Measurements from ENCODE around the gene EML3.
"Not testable (repeated sequence)": the region's sequence is repeated elsewhere in the genome, so short reads cannot be mapped to it uniquely, and the experiment has no call there.

EML3 gene

DNA sequence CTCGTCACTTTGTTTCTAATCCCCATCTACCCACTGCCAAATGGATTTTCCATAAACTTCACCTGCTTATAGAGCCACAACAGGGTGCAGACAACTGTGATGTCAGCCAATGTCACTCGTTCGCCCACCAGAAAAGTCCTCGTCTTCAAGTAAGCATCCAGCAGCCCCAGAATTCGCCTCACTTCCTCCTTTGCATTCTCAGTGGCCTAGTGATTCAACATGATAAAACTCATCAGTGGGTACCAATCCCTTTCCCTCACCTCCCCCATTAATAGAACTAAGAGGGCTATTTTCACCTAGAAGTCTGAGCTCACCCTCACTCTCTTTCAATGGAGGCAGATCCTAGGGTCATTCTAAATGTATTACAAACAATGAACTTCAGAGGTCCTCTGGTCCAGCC lies 41.7 kb downstream of the EML3 start:
- DNase-seq, result not testable (repeated sequence)

DNA sequence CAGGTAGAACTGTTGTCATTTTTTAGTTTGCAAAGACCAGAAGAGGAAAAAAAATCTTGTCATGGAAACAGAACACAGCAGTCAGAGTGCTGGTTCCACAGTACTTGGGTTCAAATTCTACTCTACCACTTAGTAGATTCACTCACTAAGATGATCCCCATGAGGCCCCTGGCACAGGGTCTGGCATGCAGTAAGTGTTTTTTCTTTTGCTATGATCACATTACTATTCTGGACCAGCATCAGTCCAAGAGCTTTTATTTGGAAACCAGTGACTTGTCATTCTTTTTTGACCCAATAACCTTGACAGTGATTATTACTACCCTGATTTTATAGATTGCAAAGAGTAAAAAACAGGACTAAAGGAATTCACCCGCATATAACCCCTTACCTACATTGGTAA lies 43.0 kb downstream of the EML3 start:
- no peak for DNase-seq

DNA sequence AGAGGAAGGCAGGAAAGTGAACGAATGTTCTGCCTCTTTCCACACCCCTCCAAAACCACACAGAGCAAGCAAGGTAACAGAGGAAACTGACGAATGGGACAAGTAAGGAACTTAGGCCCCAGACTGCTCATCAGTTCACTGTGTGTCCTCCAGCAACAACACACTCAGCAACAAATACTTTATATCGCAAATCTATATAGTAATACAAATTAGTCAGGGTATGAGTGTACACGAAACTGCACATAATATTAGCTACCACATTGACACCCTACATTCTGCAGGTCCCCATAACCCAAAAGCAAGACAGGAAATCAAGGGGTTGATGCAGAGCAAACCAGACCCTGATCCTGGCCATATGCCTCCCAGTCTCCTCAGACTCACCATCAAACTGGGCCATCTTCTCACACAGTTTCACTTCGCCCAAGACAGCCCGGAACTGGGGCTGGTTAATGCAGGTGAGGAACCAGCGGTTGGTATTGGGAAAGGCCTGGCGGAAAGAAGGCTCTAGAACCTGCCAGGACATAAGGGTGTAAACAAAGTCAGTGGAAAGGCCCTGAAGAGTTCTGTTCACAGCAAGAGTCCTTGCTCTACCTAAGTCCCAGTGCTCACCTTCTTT lies 45.4 kb downstream of the EML3 start:
- DNase-seq, result no peak

DNA sequence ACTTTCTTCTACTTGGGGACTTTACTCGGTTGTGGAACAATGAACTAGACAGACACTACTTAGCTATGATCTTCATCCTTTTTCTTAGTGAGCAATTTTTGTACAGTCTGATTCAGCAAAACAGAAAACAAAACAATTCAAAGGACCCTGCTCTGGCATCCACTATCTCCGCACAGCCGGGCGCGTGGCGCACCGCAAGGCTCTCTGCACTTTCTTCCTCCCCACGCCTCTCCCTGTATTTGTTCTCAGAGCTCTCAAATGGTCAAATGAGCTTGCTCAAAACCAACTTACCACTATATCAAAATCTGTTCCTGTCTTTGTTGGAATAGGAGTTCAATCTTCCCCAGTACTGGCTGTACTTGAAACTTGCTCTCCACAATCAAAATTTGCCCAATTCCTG lies 46.3 kb downstream of the EML3 start:
- DNase-seq, result no peak

DNA sequence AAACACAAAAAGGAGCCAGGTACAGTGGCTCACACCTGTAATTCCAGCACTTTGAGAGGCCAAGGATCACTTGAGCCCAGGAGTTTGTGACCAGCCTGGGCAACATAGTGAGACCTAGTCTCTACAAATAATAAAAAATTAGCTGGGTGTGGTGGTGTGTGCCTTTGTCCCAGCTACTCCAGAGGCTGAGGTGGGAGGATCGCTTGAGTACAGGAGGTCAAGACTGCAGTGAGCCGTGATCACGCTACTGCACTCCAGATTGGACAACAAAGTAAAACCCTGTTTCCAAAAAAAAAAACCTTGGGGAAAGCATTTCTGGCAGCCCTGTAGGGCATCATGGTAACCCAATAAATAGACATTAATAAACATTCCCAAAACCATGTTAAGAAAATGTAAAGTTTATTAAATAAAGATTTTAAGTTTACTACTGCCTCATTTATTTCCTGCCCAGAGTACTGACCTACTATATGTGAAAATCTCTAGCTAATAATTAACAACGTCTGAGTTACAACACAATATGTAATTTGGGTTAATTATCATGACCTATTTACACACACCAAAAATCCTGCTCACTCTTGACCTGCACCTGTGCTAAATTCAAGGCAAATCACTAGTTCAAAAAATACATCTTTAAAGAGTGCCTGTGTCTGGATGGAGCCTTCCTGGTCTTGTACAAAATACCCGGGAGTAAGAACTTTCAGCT lies 47.3 kb downstream of the EML3 start:
- DNase-seq, result no peak

DNA sequence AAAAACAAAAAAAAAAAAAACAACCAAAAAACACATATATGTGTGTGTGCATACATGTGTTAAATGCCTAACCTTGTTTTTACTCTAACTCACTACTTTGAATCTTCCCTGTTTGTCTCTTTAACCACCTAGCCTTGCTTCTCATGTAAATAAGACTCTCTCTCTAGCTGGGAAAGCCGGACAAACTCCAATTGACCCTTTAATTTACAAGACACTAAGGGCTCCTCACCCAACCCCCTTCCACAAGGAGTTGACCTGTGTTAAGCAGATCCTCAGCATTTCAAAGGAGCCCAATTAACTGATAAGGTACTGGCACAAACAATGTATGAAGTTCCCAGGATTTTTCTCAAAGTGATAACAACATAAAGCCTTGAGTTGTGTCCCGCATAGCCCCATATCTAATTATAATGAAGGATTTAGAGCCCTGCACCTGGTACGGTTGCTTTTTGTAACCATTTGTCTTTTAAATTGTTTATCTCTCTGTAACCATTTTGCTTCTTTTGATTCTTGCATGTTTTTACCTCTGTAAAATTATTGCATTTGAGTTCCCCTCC lies 50.8 kb downstream of the EML3 start:
- DNase-seq, result not testable (repeated sequence)

DNA sequence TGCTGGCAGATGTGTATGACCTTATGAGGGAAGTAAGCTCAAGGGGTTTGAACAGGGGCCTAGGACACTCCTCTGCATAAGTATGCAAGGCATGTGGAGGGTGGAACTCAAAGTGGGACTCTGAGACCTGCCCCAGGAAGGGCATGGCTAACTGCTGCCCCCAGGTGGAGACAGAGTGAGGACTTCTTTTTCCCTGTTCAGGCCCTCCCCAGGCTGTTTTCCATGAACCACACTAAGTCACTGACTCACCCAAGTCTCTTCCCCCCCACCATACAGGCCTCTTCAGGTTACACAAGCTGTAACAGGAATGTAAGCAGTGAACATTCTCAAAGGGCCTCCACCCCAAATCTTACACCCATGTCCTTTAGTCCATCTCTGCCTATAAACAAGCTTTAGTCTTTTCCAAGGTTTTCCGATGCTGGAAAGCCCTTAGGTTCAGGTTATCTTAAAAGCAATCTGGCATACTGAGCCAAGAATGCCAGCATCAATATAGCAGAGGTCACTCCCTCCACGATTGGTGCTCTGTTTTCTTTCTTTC lies 51.9 kb downstream of the EML3 start:
- peak; percentile 80 for DNase-seq

DNA sequence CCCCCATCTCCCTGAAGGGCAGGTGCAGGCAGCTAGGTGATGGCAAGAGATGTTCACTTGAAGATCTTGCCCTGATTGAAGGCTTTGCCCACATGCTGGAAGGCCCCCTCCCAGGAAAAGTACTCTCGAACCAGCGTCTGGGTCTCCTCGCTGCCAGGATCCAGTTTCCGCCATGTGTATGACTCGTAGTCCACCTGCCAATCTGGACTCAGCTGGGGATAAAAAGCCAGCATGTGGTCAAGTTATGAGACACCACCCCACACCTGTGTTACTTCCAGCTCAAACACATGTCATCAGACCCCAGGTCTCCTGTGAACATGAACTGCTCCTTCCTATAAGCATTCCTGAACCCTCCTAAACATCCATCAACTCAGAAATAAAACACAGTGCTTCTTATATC lies 52.9 kb downstream of the EML3 start:
- not testable (repeated sequence) for DNase-seq

DNA sequence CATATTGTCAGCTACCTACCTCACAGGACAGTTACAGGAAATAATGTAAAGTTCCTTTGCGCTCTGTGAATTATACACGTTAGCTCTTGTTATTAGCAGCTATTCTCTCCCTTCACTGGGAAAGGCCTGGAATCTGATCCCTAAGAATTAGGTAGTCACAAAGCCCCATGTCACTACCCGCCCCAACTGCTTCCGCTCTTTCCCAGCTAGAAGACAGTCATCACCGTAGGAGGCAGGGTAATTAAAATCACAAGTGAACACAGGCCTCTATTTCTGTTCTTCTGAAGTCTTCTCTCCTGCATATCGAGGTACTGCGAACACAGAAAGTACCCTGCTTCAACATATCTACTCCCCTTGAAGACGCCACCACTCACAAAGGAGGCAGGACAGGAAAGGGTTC lies 53.4 kb downstream of the EML3 start:
- DNase-seq, result no peak

DNA sequence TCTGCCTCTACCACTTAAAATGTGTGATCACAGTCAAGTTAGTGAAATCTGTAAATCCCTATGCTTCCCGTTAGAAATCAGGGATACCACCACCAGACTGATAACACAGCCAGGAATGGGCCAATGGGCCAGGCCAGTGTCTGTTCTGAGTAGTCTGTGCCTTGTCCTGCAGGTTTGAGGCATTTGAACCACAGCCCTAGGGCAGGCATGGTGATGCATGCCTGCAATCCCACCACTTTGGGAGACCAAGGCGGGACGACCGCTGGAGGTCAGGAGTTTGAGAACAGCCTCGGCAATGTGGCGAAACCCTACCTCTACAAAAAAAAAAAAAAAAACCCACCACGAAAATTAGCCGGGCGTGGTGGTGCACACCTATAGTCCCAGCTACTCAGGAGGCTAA lies 53.9 kb downstream of the EML3 start:
- no peak for DNase-seq

DNA sequence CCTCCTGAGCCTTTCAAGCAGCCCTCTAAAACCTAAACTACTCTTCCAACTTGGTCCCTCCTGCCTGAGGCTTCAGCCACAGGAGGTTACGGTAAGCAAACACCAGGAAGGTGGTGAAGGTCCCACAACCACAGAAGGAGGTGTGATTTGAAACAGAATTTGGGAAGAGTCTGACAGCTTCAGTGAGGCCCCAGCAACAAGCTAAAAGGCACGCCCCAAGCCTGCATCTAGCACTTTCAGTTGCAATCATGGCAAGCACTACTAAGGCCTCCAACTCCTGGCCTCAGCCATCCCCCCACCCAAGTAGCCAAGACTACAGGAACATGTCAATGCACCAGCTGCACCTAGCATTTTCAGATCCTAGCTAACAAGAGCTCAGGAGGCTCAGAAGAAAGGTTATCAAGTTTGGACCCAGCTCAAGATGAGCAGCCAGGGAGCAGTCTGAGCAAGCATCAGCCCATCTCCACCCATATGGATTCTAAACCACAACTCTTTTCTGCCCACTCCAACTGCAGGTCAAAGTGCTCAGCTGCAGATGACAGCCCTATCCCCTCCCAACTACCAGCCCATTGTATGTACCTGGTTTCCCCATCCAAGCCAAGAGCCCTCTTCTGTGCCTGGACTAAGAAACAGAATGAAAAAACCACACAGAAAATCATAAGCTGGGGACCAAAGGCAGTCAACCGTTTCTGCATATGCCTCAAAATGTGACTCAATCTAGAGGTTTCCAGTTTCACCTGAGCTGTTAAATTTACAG lies 55.5 kb downstream of the EML3 start:
- DNase-seq, result no peak

DNA sequence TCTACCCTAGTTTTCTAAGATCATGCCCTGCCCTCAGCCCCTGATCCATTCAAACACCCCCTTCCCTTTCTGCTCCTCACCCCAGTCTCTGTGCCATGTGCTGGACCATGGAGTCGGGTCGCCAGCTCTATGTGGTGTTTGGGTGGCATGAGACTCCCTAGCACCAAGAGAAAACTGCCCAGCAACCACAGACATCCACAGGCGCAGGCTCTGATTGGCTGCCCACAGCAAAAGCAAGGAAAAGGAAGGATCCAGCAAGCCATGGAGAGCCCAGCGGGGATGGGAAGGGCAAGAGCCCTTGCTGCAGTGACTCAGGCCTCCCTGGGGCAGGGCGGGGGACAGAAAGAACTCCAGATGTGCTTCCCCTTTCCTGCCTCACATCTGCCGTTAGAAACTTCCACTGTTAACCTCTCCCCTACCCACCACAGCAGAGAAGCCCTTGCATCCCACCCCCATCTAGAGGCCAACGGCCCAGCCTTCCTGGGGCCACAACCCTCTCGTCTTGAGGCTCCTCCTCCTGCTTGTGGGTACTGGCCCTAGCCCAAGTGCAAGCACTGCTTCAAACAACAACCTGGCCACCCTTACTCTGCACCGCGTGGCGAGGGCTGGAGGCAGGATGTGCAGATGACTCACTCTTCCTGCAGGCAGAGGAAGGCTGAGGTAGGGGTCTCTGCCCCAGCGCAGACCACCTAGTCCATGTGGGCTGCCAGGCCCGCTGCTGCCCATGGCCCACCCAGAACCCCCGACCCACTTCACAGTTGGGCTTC lies 56.3 kb downstream of the EML3 start:
- DNase-seq, result peak; percentile 90

DNA sequence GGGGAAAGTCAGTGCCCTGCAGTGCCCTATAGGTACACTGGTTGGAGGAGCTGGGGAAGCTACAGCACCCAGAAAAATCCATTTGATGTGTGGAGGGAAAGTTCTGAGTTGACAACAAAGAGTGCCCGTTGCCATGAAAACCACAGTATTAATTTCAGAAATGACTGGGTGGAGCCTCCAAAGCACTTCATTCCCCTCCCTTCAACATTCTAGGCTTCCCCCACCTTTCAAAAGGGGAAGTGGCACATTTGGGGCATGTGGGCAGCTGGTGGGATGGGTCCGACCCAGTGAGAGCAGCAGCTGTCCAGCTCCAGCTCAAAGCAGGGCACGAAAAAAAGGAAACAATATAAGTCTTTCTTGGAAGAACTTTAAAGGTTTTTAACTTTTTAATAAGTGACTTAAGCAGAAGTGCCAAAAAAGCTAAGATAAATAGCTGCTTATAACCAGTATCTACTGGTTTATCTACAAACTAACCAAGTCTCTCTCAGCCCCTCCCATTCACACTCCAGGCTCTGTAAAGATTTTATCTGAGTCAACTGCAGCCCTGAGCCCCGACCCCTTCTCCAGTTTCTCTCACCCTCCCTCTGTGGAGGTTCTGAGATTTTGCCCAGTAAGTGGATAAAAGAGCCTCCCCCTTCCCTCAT lies 57.0 kb downstream of the EML3 start:
- peak; percentile 65 for DNase-seq

DNA sequence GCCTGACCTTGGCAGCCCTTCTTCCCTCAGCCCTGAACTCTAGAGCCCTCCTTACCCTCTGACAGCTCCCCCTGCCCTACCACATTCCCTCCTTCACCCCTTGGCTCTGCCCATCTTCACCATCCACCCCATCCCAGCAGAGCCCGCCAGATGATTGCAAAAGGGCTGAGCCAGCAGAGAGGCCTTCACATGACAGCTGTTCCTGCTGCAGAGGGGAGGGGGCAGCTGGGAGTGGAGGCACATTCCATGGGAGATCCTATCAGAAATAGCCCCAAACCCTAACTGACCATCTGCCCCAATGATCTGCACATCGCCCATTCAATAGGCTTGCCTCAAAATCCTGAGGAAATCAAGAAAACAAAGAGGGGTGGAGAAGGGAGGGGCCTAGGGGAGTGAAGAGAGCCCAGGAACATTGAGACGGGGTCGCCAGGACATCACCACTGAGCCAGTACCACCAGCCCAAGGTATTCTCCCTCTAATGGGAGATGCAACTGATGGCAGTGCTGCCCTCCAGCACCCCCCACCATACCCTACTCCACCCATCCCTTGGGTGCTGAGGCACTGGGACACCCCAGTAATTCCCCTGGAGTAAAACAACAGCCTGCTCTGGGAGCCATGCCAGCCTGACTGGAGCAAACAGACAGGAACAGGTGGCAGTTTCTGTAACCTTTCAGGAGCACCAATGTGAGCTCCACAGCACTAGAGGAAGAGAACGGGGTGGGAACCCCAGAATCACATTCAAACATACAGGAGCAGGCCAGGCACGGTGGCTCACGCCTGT lies 58.0 kb downstream of the EML3 start:
- DNase-seq, result peak; percentile 62

DNA sequence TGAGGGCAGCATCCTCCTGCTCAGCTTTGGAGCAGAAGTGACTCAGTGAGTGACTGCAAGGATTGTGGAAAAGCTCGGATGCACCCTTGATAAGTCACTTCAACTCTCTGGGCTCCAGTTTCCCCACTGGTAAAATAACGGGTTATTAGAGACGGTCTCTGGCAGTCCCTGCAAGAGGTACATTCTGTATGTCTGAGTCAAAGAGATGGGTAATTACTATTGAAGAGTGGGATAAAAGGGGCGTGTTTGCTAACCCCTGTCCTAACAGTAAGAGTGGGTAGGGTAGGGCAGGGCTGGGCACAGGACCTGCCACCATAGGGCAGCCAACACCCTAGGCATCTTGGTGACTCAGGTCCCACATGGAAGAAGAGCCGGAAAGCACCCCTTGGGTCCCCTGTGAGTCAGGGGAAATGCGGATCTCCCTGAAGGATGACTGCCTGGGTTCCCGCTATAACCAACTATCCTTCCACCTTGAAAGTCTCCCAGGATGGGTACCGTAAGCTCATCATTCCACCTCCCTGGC lies 58.7 kb downstream of the EML3 start:
- no peak for DNase-seq

DNA sequence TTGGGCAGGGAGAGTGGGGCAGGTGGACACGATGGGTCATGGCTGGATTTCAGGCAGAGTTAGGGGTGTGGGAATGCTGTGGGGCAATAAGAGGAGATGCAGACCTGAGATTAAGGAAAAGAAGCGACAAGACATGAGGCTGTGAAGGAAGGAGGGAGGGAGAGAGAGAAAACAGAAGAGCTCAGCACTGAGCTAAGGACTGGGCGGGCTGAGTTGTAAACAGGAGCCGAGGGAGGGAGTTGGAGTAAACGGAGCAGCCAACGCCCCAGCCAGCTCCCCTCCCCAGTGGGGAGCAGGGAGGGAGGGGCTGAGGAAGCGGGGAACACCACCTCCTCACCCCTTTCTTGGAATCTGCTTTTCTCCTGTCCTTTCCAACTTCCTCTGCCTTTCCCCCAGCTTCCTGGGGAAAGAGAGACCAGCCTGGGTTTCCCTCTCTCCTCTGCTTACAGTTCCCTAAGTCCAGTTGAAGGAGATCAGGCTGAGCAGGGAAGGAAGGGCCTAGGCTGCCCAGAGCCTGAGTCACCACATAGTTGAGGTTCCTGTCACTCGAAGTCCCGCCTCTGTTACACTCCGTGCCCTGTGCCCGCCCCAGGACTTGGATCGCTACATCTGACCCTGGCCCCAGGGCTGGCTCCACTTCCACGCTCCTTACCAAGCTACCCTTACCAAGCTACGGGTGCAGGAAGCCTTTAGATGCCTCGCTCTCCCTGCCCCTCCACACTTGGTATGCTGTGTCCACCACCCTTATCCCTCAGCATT lies 59.3 kb downstream of the EML3 start:
- peak; percentile 88 for DNase-seq

DNA sequence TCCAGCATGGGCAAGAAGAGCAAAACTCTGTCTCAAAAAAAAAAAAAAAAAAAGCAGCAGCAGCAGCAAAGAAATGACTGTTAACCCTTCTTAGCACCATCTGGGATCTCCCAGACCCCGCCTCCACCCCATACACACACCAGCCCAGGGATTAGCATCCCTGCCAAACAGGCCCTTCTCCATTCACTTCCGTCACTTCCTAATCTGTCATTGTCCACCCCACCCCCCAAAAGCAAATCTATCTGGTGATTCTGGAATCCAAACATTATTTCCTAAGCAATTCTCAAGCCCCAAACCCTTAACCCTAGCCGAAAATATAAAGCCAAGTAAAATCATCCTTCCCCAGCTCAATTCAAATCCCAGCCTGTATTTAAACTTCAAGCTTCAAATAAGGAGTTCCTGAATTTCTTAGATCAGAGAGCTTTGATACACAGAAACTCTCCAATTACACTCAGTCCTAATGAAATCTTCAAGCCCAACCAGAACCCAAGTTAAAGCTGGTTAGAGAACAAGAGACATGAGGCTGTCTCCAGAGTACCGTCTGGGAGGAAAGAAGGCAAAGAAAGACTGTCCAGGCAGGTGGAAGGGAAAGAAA lies 60.0 kb downstream of the EML3 start:
- DNase-seq, result no peak

Data from left hindlimb (tissue), 1 donor.